HG02943 (cell line): ENCODE results near the gene NEURL1B.

Experiments used
- ATAC-seq: cut with Tn5 transposase; IDR thresholded peaks from one replicate; pipeline ENCODE4 v1.9.1; 2021; ENCODE audit warnings: mild to moderate bottlenecking, low read depth, moderate library complexity; ENCODE audit not compliant: unreplicated experiment

The NEURL1B gene

GRCh38 chr5:172713113-172713808 is 72.2 kb downstream of the NEURL1B start:
- no peak for ATAC-seq

- ATAC-seq = no peak
These were observed 72.9 kb downstream of the NEURL1B start for GRCh38 chr5:172713809-172714490.

GRCh38 chr5:172714491-172715420 is 73.7 kb downstream of the NEURL1B start:
- no peak for ATAC-seq

- no peak for ATAC-seq
These were observed 74.3 kb downstream of the NEURL1B start for GRCh38 chr5:172715421-172715780.

GRCh38 chr5:172715931-172716682 is 75.0 kb downstream of the NEURL1B start:
- no peak for ATAC-seq

GRCh38 chr5:172716796-172717313 is 75.8 kb downstream of the NEURL1B start:
- peak; percentile 56 for ATAC-seq

- no peak for ATAC-seq
These were observed 76.6 kb downstream of the NEURL1B start for GRCh38 chr5:172717481-172718195.

GRCh38 chr5:172718527-172719114 is 77.6 kb downstream of the NEURL1B start:
- ATAC-seq = no peak

GRCh38 chr5:172719211-172719610 is 78.1 kb downstream of the NEURL1B start:
- ATAC-seq = no peak

- ATAC-seq = no peak
These were observed 79.6 kb downstream of the NEURL1B start for GRCh38 chr5:172720655-172721054.

GRCh38 chr5:172721455-172722326 is 80.6 kb downstream of the NEURL1B start:
- ATAC-seq = no peak

GRCh38 chr5:172722327-172722815 is 81.3 kb downstream of the NEURL1B start:
- no peak for ATAC-seq

GRCh38 chr5:172723508-172723907 is 82.4 kb downstream of the NEURL1B start:
- ATAC-seq = no peak

GRCh38 chr5:172724242-172725183 is 83.5 kb downstream of the NEURL1B start:
- ATAC-seq = no peak

GRCh38 chr5:172725273-172725672 is 84.2 kb downstream of the NEURL1B start:
- no peak for ATAC-seq

GRCh38 chr5:172725785-172726184 is 84.7 kb downstream of the NEURL1B start:
- no peak for ATAC-seq

GRCh38 chr5:172726966-172727365 is 85.9 kb downstream of the NEURL1B start:
- ATAC-seq = no peak
